Measurements from ENCODE around the gene PRPF19. TPM values are rescaled to one million over a fixed set of nuclear protein-coding genes. Genes with fewer than 3 reads are reported as not detected.

Gene PRPF19
- total and polyA plus RNA-seq, 10 of the 15 experiments (the other 5 are each of a cell fraction or from before 2014, with no cell fraction given) = 8.7 to 170 (median 61.3) TPM

DNA sequence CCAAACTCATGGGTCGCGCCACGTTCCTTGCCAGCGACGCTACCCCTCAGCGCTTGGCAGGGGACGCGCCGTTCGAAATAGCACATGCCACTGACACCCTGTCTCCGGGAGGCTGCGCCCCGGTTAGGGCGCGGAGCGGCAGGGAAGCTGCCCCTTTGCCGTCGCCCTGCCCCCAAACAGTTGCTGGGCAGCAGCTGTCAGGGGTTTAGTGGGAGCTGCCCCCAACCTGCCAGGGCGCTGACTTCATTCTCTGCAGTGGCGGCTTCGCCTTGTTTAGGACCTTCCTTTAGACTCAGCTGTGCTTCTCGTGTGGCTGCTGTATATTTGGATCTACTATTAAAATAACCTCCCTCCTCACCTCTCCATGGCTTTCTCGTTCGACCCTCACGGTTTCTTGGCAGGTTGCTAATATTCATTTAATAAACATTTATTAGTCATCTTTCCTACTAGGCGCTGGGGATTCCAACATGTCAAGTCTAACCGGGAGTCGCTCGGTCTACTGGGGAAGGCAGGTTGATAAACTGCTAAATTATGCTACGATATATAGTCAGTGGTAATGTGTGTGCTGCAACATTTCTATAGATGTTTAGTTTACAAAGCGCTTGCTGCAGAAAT is 8.4 kb upstream of the PRPF19 start (continued):
- TF ChIP-seq, protein P1, sequence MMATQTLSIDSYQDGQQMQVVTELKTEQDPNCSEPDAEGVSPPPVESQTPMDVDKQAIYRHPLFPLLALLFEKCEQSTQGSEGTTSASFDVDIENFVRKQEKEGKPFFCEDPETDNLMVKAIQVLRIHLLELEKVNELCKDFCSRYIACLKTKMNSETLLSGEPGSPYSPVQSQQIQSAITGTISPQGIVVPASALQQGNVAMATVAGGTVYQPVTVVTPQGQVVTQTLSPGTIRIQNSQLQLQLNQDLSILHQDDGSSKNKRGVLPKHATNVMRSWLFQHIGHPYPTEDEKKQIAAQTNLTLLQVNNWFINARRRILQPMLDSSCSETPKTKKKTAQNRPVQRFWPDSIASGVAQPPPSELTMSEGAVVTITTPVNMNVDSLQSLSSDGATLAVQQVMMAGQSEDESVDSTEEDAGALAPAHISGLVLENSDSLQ (IDR thresholded peaks at IDR 0.05) = peak; percentile 28; the same call in 1 of the 2 replicates
- TF ChIP-seq, protein P2, sequence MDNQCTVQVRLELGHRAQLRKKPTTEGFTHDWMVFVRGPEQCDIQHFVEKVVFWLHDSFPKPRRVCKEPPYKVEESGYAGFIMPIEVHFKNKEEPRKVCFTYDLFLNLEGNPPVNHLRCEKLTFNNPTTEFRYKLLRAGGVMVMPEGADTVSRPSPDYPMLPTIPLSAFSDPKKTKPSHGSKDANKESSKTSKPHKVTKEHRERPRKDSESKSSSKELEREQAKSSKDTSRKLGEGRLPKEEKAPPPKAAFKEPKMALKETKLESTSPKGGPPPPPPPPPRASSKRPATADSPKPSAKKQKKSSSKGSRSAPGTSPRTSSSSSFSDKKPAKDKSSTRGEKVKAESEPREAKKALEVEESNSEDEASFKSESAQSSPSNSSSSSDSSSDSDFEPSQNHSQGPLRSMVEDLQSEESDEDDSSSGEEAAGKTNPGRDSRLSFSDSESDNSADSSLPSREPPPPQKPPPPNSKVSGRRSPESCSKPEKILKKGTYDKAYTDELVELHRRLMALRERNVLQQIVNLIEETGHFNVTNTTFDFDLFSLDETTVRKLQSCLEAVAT (IDR thresholded peaks at IDR 0.05) = no peak
- TF ChIP-seq SREBF2 (IDR thresholded peaks at IDR 0.05; ENCODE audit: low read length) (no peak), SP1 (IDR thresholded peaks at IDR 0.05; ENCODE audit: low read depth, low read length) (no peak), TCF12 (IDR thresholded peaks at IDR 0.05; ENCODE audit: low read depth, low read length) (0 out of 2 replicates have a peak, but pooled peaks have one; percentile 4), TCF7 (IDR thresholded peaks at IDR 0.05; ENCODE audit: borderline replicate concordance) (no peak), MEF2B (IDR thresholded peaks at IDR 0.05; ENCODE audit: partially characterized antibody, poor library complexity, severe bottlenecking) (peak; percentile 6), RCOR1 (conservative IDR thresholded peaks at IDR 0.05; ENCODE audit: low read depth, low read length) (no peak), SIN3A (IDR thresholded peaks at IDR 0.05; ENCODE audit: low read depth, low read length) (0 out of 2 replicates have a peak, but pooled peaks have one; percentile 11), DPF2 (IDR thresholded peaks at IDR 0.05) (peak; percentile 72; the same call in 1 of the 2 replicates), ZNF384 (IDR thresholded peaks at IDR 0.05; ENCODE audit: borderline replicate concordance, low read depth, low read length) (no peak), MXI1 (IDR thresholded peaks at IDR 0.05; ENCODE audit: low read depth, low read length) (peak; percentile 20; the same call in 1 of the 2 replicates)
- TF ChIP-seq, protein P3, sequence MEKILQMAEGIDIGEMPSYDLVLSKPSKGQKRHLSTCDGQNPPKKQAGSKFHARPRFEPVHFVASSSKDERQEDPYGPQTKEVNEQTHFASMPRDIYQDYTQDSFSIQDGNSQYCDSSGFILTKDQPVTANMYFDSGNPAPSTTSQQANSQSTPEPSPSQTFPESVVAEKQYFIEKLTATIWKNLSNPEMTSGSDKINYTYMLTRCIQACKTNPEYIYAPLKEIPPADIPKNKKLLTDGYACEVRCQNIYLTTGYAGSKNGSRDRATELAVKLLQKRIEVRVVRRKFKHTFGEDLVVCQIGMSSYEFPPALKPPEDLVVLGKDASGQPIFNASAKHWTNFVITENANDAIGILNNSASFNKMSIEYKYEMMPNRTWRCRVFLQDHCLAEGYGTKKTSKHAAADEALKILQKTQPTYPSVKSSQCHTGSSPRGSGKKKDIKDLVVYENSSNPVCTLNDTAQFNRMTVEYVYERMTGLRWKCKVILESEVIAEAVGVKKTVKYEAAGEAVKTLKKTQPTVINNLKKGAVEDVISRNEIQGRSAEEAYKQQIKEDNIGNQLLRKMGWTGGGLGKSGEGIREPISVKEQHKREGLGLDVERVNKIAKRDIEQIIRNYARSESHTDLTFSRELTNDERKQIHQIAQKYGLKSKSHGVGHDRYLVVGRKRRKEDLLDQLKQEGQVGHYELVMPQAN (conservative IDR thresholded peaks at IDR 0.05) = 0 out of 2 replicates have a peak, but pooled peaks have one; percentile 5
- TF ChIP-seq, protein P4, sequence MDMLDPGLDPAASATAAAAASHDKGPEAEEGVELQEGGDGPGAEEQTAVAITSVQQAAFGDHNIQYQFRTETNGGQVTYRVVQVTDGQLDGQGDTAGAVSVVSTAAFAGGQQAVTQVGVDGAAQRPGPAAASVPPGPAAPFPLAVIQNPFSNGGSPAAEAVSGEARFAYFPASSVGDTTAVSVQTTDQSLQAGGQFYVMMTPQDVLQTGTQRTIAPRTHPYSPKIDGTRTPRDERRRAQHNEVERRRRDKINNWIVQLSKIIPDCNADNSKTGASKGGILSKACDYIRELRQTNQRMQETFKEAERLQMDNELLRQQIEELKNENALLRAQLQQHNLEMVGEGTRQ (IDR thresholded peaks at IDR 0.05; ENCODE audit: borderline replicate concordance, low read depth, low read length) = no peak; the same call in 1 of the 2 replicates

All from GM12878 (cell line).